Peyer's patch (tissue), 4 donors: ENCODE measurements around the gene BICC1. TPM values are rescaled to one million over a fixed set of nuclear protein-coding genes. Genes with fewer than 3 reads are reported as not detected.

ENCODE experiments used
- DNase-seq, 3 donors: peaks; one replicate each; pipeline ENCODE4 v3.0.0-alpha.2; 2017 to 2019
- H3K27ac ChIP-seq, 4 donors: fragments of 200-600 bp; sonication (generic); one replicate each; pipeline ENCODE4 v1.5.1; 2016 to 2019
- H3K27me3 ChIP-seq, 2 donors: fragments of 200-600 bp; sonication (generic); one replicate each; pipeline ENCODE4 v1.5.1; 2019
- H3K36me3 ChIP-seq, 3 donors: fragments of 200-600 bp; sonication (generic); one replicate each; pipeline ENCODE4 v1.5.1; 2016 to 2019
- H3K4me1 ChIP-seq, 4 donors: fragments of 200-600 bp; sonication (generic); one replicate each; pipeline ENCODE4 v1.5.1; 2016 to 2019
- H3K4me3 ChIP-seq, 4 donors: fragments of 200-600 bp; sonication (generic); 1 replicate in 3 of 4; 2 replicates in 1 of 4; pipeline ENCODE4 v1.5.1; 2016 to 2019; ENCODE audit warnings: mild to moderate bottlenecking in 1 of 4
- H3K9me3 ChIP-seq, 4 donors: fragments of 200-600 bp; sonication (generic); one replicate each; pipeline ENCODE4 v1.5.1; 2016 to 2019; ENCODE audit warnings: mild to moderate bottlenecking in 1 of 4
- CTCF ChIP-seq, 6 experiments: fragments of 450-650 bp in 4 of 6; fragments of 200-600 bp in 2 of 6; sonication (generic) in 1 of 6; IDR thresholded peaks; one replicate each; pipeline ENCODE4 v1.5.1; 2017 to 2019; ENCODE audit warnings: antibody characterized with exemption in 6 of 6, mild to moderate bottlenecking in 3 of 6, moderate library complexity in 1 of 6
- POLR2A ChIP-seq, 2 donors: fragments of 450-650 bp; IDR thresholded peaks; one replicate each; pipeline ENCODE4 v1.5.1; 2017; ENCODE audit warnings: antibody characterized with exemption in 2 of 2, mild to moderate bottlenecking in 2 of 2, moderate library complexity in 2 of 2
- total RNA-seq, 4 donors: library from RNA; depleted of rRNA; stranded (reverse); fragments of >200 nt; gene quantifications; one replicate each; pipeline ENCODE4 v1.1.0, GENCODE V29; 2016

Gene BICC1
- total RNA-seq, 4 donors from 2014 or later, result 1.1 to 19.0 (median 2.6) TPM

GRCh38 chr10:58585435-58585834, 72.8 kb downstream of the BICC1 start:
- Histone ChIP-seq H3K27me3 (no peaks in the 10 kb centered on the region), H3K9me3 (no peaks in the 10 kb centered on the region), H3K36me3 (no peaks in the 10 kb centered on the region), H3K4me1 (no peaks in the 10 kb centered on the region), H3K27ac (no peak overlapping the region), H3K4me3 (no peak overlapping the region)
- no peak for DNase-seq
- TF ChIP-seq POLR2A (IDR thresholded peaks at IDR 0.05) (no peak), CTCF (IDR thresholded peaks at IDR 0.05) (no peak)

GRCh38 chr10:58586282-58587245, 73.9 kb downstream of the BICC1 start:
- Histone ChIP-seq H3K9me3 (no peaks in the 10 kb centered on the region), H3K4me3 (no peak overlapping the region), H3K27me3 (no peaks in the 10 kb centered on the region), H3K4me1 (no peaks in the 10 kb centered on the region), H3K27ac (no peak overlapping the region), H3K36me3 (no peaks in the 10 kb centered on the region)
- DNase-seq, result no peak
- TF ChIP-seq POLR2A (IDR thresholded peaks at IDR 0.05) (no peak), CTCF (IDR thresholded peaks at IDR 0.05) (no peak)

GRCh38 chr10:58587676-58588075, 75.0 kb downstream of the BICC1 start:
- H3K36me3 ChIP-seq, result no peaks in the 10 kb centered on the region
- no peaks in the 10 kb centered on the region for H3K27me3 ChIP-seq
- no peak overlapping the region for H3K27ac ChIP-seq
- no peak overlapping the region for H3K4me3 ChIP-seq
- no peaks in the 10 kb centered on the region for H3K4me1 ChIP-seq
- no peaks in the 10 kb centered on the region for H3K9me3 ChIP-seq
- TF ChIP-seq POLR2A (IDR thresholded peaks at IDR 0.05) (no peak), CTCF (IDR thresholded peaks at IDR 0.05) (no peak)
- no peak for DNase-seq

- DNase-seq, result no peak
Observed at GRCh38 chr10:58588673-58589265, 76.1 kb downstream of the BICC1 start.

GRCh38 chr10:58590152-58590840, 77.6 kb downstream of the BICC1 start:
- H3K27ac ChIP-seq, result no peak overlapping the region
- TF ChIP-seq CTCF (IDR thresholded peaks at IDR 0.05) (no peak), POLR2A (IDR thresholded peaks at IDR 0.05) (no peak)
- no peaks in the 10 kb centered on the region for H3K36me3 ChIP-seq
- no peaks in the 10 kb centered on the region for H3K9me3 ChIP-seq
- no peaks in the 10 kb centered on the region for H3K27me3 ChIP-seq
- H3K4me1 ChIP-seq, result no peaks in the 10 kb centered on the region
- no peak for DNase-seq
- H3K4me3 ChIP-seq, result no peak overlapping the region

More at GRCh38 chr10:58588673-58589265, 76.1 kb downstream of the BICC1 start:
- H3K9me3 ChIP-seq, result no peaks in the 10 kb centered on the region
- H3K36me3 ChIP-seq, result no peaks in the 10 kb centered on the region
- no peak for TF ChIP-seq POLR2A (IDR thresholded peaks at IDR 0.05)
- no peak overlapping the region for H3K4me3 ChIP-seq
- H3K27ac ChIP-seq, result no peak overlapping the region
- no peaks in the 10 kb centered on the region for H3K27me3 ChIP-seq
- H3K4me1 ChIP-seq, result no peaks in the 10 kb centered on the region
